Activated T-helper 1 cell treated with anti-CD3 and anti-CD28 coated beads, Interleukin-2, amount 50 U/mL, for 16 hours (primary cell): ENCODE measurements around the gene KCNA10.

Source experiments
- DNase-seq, 2 donors: peaks; one replicate each; pipeline ENCODE4 v3.0.0-alpha.2; 2020; ENCODE audit warnings: low read depth in 1 of 2, low spot score in 1 of 2

KCNA10 gene

DNA sequence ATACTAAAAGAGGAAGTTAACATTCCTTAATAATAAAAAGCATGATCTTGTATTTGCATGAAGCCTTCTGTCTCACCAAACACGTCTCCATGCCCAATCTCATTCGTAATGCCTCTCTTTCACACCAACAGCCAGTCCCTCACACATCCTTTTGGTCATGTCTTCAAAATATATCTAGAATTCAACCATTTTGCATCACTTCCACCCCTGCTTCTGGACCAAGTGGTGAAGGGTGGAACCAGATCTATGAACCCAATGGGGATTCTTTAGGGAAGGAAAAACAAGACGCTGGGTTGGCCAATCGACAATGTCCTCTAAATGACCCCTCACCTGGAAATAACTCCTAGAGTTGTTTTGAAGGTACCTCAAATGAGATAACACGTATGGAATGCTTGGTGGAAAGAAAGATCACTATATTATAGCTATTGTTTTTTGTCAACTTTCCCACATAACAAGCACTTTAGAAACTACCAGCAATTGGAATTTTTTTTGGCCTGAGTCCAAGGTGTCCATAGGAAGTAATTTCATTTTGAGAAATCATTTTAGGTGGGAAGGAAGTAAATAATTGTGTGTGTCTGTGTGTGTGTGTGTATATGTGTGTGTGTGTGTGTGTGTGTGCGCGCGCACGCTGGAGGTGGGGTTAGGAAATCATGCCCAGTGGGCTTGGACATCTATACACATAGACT, at the start of gene KCNA10:
Gene KCNA10, minus strand, starts transcription at position 51 of the 686 bp plus-strand sequence. CDS start 388 bp downstream, outside the sequence.
- no peak for DNase-seq

DNA sequence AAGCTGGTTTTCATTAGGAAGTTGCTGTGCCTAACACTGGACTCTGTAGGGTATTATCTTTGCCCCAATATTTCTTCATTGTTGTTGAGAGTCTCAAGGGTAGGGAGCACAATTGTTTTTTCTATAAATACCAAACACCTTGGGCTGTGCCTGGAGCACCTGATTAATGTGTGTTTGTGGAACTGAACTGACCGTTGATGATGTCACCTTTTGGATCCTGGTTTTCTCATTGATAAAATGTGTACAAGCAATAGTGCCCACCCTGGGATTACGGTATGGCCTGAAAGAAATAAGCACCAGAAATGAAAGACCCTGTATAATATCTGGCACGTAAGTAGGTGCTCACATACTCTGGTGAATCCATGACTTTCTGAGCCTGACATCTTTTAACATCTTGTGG, 47.9 kb upstream of the KCNA10 start:
- no peak for DNase-seq

DNA sequence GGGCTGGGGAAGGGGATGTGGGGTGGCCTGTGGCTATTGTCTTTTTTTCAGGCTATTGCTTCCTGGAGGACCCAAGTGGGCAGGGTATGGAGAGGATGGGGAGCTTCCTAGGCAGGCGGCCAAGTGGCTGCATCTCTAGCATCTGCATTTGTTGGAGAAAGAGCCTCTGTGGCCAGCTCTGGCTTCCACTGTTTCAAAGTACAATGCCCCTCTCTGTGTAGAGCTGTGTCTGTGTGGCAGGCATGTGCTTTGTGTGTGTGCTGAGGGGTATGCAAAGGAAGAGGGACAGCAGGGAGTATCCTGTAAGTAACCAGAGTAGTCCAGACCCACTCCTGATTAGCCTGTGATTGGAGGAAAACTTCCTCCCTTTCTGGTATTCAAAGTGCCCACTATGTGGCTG, 46.6 kb upstream of the KCNA10 start:
- DNase-seq = no peak

DNA sequence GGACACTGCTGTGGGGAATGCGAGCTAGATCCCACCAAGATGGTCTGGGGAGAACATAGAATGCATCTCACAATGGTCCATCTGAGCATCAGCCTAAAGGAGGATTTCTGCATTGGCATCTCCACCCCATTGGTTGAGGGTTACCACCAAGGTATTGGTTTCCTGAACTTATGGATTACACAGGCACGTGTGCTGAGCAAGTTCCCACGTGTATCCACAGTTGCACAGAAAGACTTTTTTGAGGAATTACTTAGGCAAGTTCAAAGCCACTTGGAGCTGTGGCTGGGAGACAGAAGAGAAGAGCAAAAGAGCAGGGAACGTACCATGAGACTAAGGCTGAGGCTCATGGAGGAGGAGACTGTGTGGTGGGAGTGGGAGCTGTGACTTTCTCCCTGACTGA, 44.1 kb upstream of the KCNA10 start:
- no peak for DNase-seq

DNA sequence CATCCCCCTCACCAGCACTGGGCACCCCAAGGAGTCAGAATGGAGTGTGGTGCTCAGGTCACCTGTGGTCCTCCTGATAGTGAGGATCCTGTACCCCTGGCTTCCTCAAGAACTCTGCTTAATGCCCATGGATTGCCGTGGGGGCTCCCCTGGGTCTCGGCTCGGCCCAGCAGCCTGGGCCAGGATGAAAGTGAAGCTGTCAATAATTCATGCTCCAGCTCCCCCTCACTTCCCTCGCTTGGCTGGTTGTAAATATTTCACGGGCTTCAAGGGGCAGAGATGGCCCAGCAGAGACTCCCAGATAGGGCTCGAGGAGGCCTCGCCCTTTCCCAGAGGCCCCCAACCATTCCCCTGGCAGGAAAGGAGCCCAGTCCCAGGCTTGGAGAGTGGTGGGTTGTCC, 42.6 kb upstream of the KCNA10 start:
- DNase-seq = no peak

DNA sequence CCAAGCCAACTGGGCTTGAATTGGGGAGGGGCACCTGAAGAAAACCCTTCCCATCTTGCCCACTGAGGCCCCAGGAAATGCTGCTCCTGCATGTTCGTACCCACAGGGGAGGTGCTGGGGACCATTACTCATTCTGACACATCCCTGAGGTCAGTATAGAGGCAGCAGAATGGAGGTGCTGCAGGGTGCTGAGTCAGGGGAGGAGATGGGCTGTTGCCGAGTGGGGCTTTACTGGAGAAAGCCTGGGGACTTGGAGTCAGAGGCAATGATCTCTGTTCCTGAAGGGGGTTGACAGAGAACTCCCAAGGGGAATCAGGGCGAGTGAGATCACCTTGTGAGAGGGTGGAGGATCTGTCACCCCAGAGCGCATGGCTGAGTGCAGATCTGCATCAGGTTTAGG, 40.2 kb upstream of the KCNA10 start:
- DNase-seq = no peak

DNA sequence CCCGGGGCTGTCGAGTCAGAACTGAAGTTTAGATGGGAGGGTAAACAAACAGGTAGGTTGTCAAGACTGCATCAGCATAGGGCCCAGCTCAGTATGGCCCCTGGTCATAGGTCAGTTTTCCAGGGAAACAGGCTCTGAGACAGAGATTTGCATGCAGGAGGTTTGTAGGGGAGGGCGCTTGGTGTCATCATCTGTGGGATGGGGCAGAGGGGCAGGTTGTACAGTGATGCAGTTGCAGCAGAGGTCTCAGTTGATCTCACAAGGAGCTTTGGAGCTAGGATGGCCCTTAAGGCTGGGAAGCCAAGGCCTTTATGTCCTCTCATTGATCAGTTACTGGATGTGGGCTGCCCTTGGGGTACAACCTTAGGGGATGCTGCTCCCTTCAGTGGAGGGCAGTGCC, 38.5 kb upstream of the KCNA10 start:
- DNase-seq = no peak

DNA sequence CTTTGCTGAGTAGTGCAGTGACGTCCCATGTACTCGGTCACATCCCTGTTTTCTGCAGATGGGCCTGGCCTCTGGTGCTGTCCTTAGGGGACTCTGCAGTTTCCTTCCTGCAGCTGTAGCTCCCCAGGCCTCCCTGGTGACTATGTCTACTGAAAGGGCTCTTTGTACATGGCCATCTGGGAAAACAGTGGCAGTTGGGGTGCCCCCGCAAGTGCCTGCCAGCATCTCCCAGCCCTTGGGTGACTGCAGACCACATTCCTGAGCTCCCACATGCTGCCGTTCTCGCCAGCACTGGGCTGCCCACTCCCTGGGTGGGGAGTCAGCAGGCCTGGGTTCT, 37.5 kb upstream of the KCNA10 start:
- DNase-seq = no peak

DNA sequence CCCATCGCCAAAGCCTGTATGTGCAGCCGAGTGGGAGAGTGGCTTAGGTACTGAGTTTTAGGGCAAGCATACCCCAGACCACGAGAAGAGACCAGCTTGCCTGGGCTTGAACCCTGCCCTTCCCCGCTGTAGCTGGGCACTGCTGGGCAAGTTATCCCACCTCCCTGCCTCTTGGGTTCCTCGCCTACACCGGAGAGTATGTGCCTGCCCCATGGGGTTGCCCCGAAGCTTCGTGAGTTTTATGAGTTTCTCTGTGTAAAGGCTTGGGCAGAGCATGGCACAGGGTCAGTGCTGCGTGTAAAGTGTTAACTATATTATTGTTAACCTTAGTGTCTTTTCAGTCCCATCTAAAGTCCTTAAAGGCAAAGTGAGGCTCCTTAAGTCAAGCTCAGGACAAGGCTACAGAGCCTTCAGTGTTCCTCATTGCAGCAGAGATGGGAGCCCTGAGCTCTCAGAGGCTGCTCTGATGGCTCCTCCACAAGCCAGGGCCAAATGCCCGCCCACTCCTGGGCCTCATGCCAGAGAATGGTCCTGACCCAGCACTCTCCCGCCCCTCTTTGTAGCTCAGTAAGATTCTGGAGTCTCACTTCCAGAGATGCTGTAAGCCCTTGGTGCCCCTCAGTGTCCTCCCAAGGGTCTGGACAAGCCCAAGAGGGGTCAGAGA, 37.0 kb upstream of the KCNA10 start:
- DNase-seq = no peak

DNA sequence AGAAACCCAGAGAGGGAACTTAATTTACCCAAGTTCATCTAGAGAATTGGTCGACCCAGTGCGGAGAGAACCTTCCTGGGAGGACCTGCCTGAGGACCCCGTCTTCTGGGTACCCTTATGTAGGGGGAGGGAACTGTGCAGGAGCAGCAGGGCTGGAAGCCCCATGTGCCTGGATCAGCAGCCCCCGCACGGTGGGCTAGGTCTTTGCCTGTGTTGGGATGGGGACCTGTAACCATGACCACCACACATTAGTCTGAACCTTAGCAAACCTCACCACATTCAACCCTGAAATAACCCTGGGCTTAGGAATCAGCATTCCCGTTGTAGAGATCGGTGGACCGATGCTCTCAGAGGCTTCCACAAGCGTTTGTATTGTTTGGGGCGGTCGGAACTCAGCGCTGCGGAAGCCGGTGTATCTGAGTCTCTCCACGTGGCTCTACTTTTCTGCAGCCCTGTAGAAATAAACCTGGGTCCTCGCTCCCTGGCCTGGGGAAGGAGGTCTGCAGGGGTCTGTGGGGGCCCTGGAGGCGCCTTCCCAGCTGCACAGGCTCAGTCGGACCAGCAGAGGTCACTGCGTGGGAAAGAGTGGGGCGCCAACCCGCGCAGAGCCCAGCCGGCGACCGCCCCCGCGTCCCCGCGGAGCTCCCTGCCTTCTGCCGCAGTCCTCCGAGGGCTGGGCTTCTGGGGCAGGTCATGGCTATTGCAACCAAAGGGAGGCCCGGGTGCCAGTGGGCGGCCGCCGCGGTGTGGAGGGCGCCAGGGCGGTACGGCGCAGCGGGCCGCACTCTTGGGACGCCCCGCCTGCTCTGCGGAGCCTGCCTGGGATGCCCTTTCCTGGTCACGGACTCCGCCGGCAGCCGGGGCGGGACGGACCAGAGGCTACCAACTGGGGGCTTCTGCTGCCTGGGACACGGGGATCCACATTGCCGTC, 36.2 kb upstream of the KCNA10 start:
- DNase-seq = peak; percentile 20 to 44

DNA sequence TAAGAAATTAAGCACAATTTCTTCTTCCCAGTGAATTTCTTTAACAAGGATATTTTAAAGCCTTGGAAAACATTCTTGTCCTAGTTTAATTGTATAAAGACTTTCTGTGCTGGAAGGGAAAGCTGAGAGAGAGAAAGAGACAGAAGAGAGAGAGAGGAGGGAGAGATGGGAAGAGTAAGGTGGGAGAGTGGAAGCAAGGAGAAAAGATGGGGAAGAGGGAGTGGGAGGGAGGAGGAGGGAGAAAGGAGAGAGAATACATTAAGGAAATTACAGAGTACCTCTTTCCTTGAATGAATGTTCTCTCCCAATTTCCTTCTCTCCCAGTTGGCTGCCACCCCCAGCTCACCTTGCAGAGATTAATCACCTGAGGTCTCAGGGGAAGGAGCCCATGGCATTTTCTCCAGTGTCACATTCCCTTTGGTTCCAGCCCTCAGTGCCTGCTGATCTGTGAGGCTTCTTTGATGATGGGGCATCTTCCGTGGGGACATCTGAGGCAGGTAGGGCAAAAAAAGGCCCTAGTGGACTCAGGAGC, 32.4 kb upstream of the KCNA10 start:
- no peak for DNase-seq

DNA sequence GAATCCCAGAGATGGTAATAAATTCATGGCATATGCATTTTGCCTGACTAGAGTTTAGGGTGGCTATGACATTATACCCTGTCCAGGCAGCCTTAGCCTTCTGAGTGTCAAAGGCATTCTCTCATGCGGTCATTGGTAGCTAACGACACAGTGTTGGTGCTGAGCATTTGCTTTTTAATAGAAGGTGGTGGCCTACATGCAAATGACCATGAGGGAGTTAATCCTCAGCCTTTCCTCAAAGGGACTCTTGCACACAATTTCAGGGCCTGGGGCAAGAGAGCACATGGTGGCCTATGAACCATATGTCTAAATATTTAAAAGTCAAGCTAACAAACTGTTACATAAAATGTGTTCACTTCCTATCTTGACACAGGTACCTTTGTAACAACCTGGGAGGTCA, 30.9 kb upstream of the KCNA10 start:
- DNase-seq = no peak

DNA sequence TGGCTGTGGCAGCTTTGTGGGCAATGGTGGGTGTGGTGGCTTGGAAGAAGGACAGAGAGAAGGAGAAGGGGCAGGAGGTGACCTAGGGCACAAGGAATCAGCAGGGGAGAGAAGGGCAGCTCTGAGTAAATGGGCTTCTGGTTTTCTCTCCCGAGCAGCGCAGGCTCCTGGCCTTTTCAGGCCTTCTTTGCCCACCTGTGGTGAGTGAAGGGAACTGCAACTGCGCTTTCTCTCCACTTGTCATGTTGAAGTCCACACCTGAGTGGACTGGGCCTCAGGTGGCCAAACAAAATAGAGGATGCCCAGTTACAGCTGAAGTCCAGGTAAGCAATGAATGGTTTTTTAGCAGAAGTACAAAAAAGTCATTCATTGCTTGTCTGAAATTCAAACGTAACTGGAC, 29.4 kb upstream of the KCNA10 start:
- no peak for DNase-seq

DNA sequence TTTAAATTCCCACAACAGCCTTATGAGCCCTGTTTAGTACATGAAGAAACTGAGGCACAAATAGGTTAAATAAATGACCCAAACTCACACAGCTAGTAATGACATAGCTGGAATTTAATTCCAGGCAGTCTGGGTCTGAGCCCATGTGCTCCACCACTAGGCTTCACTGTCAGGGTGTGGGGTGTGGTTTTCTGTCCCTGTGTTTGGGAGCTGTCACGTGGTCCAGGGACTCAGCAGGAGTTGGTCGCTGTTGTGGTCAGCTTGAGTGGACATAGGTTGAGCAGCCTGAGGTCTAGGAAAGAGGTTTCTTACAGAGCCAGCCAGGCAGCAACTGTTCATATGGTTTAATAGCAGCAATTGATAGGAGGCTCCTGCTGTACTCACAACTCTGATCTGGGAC, 28.0 kb upstream of the KCNA10 start:
- no peak for DNase-seq

DNA sequence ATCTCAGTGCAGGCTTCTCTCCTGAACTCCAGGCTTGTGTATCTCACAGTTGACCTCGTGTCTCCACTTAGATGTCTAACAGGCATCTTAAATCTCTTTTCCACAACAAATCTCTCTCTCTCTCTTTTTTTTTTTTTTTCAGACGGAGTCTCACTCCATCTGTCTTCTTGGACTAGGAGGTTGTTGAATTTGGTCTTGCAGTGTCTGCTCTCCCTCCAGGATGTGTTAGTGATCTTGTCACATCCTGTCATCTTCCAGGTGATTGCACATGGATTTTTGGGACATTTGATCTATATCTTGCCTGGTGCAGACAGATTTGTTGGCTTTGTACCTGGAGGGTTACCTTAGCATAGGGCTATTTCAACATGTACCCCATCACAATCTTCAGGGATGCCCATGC, 26.5 kb upstream of the KCNA10 start:
- no peak for DNase-seq

DNA sequence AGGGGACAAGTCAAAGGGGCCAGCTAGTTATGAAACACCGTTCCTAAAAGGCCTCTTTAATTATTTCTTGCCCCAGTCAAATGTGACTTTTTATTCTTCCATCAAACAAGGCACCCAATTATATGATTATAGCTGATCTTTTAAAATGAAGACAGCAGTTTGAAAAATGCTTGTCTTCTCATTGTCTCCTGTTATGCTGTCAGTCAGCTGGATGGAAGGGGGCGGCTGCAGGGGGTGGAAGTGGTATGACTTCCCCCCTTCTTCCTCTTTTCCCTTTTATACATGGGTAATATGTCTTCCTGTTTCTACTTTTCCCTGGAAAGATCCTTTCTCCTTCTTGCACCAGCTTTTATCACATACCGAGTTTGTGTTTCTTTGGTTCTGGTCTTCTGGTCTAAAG, 25.8 kb upstream of the KCNA10 start:
- no peak for DNase-seq

DNA sequence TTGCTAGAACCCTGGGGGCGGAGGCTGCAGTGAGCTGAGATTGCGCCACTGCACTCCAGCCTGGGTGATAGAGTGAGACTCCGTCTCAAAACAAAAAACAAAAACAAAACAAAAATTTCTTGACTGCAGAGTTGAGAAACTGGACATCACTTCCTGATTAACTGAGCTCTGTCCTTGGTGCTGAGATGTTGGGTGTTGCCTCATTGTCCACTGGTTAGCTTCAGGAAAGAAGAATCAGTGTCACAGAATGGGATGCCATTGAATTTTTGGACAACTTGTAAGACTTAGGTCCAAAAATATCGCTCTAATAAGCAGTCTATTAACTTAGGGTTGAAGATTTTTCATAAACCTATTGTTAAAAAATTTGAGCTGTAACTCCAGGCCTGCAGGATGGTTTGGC, 23.8 kb upstream of the KCNA10 start:
- no peak for DNase-seq

DNA sequence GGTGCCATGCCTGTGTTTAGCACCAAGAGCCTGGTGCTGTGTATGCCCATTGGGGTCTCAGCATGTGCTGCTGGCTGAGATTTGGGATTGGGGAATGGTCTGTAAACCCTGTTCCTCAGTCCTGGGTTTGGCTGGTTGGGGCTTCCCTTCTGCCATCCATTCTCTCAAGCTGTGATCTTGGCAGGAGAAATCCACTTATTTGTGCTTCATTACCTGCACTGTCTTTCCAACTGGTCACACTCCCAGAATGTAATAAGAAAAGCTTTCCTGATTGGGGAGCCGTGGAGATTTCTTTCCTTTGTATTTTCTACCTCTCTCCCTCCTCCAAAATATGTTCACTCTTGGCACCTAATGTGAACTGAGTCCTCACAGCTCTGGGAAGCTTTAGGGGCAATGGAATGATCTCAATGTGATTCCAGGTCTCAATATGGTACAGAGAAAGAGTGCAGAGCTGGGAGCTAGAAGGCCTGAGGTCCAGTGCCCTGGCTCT, 23.0 kb upstream of the KCNA10 start:
- DNase-seq = no peak

DNA sequence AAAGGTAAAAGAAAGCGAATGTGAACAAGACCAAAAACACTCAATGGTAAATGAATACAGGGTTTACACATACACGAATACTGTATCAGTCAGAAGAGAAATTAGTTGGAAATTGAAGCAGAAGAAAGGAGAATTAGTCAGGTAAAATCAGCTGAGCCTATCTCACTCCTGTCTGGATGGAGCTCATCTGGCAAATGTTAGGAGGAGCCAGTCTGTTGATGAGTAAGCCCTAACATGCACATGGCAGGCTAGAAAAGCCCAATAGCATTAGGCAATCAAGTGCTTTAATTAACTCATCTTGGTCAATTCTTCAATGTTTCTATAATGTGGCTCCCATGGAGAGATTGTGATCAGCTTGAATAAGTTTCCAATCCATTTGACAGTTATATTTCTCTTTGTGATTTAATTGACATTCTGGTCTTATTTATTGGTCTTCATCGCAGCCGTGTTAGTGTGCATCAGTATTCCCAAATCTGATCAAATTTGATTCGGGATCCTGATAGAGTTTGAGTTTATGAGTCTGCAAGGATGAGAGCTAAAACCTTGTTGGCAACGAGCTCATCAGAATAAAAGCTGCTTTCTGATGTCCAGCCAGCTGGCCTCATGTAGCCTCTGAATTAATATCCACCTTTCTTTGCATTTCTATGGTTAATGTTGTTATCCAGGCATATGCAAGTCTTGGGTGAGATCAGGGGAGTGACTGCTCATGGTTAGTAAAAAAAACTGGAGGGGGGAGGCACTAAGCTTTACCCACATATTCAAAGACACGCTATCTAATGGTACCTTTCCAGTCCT, 22.1 kb upstream of the KCNA10 start:
- DNase-seq = no peak

DNA sequence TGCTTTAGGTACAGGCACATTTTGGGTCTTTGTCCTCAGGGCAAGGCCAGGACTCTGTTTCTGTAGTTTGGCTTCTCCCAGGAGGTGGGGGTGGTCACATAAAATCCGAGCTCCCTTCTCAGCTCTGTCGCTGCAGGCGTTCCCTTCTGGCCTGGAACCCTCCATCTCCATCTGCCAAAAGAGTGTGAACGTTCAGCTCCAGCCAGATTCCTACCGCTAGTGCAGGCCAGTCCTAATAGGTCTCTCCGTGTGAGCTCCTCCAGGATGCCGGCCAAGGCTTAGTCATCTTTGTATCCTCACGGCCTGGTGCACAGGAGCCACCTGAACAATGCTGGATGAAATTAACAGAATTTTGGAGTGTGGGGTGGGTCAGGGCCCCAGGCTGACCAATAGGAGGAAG, 19.9 kb upstream of the KCNA10 start:
- DNase-seq = no peak

DNA sequence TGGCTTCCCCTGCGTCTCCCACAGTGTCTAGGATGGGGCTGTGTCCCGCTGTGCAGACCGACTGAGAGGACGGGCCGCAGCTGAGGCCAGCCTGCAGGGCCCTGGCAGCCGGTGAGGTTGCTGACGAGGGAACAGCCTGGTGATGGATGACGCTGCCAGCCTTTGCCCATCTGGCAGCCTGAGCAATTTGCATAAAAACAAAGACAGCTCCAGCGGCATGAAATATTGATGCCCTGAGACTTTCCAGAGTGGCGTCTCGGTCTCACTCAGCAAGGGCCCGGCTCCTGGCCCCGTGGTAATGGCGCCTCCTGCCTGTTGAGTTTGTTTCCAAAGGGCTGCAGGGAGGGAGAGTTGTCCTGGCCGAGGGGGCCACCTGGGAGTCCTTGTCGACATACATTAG, 19.1 kb upstream of the KCNA10 start:
- DNase-seq = no peak
